Stimulated activated CD4-positive, alpha-beta T cell treated with anti-CD3 and anti-CD28 coated beads, TNF-alpha, amount 100 ng/mL, for 1 hour (primary cell): Measurements from ENCODE around the gene PTPRD.

ENCODE experiments used
- DNase-seq, 3 donors: peaks; one replicate each; pipeline ENCODE4 v3.0.0-alpha.2; 2020; ENCODE audit warnings: low read depth in 3 of 3, low spot score in 1 of 3

The PTPRD gene

DNA sequence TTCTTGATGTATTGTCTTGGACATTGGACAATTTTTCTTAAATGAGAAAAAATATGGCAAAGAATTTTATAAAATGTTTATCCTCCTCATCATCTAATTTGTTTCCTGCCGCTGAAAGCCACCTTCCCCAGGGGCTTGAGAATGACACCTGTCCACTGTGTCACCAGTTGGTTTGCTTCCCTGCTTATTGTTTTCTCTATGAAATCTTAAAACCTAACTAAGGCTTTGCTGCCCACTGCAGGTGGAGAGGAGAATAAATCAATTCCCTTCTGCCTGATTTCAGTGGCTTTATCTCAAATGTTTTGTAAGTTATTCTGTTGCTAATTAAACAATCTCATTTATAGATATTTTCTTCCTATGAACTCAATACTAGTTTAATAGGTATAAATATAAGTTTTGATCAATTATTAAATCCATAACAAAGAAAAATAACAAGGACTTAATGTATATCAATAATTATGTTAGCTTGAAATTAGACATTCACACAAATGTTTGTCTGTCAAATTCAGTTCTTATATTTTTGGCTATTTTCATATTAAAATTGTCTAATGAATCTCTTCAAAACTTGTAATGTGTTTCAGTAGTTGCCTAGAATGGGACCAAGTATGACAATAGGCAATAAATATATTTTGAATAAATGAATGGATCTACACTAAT is 822.5 kb downstream of the PTPRD start:
- no peak for DNase-seq

DNA sequence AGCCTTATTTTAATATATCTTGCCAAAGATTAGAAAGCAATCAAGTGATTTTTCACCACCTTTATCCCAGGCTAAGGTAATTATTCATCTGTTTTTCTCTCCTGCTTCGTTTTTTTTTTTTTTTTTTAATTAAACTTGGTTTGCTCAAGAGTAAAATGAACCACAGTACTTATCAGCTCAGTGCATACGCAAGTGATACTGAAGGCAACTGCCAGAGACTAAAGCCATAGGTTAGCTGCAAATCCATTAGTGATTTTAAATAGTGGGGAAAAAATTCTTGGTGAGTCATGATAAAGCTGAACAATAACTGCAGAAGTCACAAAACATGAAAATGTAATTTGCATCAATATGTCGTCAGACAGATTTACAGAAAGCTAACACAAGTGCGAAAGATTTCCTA is 829.1 kb downstream of the PTPRD start:
- no peak for DNase-seq

DNA sequence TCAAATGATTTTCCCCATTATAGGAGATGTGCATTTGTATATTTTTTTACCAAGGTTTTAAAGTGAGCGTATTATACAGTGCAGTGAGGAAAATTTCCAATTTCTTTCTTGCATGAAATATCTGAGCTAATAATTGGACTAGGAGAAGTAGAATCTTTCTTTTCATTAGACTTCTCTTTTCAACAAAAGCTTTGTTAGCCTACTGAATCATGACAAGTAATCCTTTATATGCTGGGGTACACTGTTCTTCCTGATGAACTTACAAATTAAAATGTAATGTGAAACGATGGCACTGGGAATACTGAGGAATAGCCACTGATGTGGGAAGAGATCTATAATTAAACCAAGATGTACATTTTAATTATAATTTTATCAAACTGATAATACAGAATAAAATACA is 829.6 kb downstream of the PTPRD start:
- no peak for DNase-seq

DNA sequence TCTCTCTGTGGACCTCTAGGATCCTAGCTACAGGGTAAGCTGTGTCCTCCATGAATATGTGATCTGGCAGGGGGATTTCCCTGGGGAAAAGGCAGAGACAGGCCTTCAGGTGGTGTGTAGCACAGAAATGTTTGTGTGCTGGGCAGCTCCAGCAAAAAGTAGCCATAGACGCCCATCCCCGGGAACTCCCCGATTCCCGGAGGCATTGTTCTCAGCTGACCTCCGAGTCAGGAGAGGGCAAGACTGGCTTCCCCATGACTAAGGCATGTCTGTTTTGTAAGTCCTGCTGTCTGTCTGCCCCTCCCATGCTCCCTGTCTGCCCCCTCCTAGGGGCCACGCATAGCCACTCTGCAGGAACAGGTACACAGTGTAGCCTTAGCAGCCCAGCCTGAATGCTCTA is 834.5 kb downstream of the PTPRD start:
- DNase-seq = no peak

GRCh38 chr9:9774471-9774870 is 838.3 kb downstream of the PTPRD start:
- no peak for DNase-seq

GRCh38 chr9:9771314-9771713 is 841.5 kb downstream of the PTPRD start:
- DNase-seq = no peak

- no peak for DNase-seq
Observed at GRCh38 chr9:9764821-9765220, 848.0 kb downstream of the PTPRD start.

GRCh38 chr9:9754186-9754585 is 858.6 kb downstream of the PTPRD start:
- DNase-seq = no peak

DNA sequence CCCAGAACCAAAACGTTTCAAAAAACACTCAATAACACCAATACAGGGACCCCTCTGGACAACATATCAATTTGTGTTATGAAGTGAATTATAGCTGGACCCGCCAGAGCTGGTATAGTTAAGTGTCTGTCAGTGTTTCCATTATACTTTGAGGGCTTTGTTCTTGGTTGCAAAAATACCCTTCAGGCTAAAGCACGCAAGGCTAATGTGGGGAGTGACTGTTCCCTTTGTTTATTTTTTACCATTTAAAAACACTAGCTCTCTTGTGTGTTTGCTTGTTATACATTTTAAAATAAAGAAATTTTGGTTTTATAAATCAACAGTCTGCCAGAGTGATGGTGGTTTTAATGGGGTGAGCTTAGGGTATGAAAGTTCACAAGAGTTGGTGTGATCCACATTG is 859.5 kb downstream of the PTPRD start:
- DNase-seq = no peak

- no peak for DNase-seq
Observed at GRCh38 chr9:9752722-9753121, 860.1 kb downstream of the PTPRD start.

DNA sequence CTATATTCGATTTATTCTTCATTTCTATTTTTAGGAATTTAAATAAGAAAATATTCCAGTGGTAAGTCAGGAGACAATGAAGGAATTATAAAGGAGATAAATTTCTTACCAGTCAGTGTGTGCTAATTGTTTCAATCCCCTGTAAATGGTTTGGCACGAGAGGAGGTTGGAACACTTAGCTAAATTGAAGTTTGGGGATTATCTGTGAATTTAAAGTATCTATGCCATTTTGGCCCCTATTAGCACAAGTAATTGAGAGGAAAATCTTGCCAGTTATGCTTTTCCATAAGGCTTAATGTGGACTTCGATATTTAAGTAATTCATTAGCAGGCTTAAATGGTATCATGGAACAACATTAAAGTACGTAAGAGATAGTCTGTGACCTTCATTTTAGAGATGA is 860.8 kb downstream of the PTPRD start:
- no peak for DNase-seq

- no peak for DNase-seq
Observed at GRCh38 chr9:9750719-9751118, 862.1 kb downstream of the PTPRD start.

GRCh38 chr9:9749591-9749990 is 863.2 kb downstream of the PTPRD start:
- DNase-seq = no peak

DNA sequence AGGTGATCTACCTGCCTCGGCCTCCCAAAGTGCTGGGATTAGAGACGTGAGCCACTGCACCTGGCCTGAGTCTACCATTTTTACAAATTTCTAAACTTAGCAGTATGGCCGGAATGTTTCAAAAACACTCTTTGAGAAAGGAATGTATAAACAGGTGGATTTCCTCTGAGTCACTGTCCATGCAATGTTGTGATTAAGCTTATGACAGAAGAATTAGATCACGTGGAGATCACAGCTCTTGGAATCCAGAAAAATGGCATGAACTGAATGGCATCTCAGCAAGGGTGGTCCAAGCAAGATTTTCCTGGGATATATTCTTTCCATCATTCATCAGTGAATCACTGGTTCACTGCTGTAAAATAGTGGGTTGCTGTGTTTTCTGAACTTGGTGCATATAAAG is 865.0 kb downstream of the PTPRD start:
- no peak for DNase-seq

- no peak for DNase-seq
Observed at GRCh38 chr9:9746826-9747225, 866.0 kb downstream of the PTPRD start.

GRCh38 chr9:9743822-9744221 is 869.0 kb downstream of the PTPRD start:
- no peak for DNase-seq

GRCh38 chr9:9730174-9730573 is 882.6 kb downstream of the PTPRD start:
- no peak for DNase-seq

- DNase-seq = no peak
Observed at GRCh38 chr9:9729082-9729481, 883.7 kb downstream of the PTPRD start.

DNA sequence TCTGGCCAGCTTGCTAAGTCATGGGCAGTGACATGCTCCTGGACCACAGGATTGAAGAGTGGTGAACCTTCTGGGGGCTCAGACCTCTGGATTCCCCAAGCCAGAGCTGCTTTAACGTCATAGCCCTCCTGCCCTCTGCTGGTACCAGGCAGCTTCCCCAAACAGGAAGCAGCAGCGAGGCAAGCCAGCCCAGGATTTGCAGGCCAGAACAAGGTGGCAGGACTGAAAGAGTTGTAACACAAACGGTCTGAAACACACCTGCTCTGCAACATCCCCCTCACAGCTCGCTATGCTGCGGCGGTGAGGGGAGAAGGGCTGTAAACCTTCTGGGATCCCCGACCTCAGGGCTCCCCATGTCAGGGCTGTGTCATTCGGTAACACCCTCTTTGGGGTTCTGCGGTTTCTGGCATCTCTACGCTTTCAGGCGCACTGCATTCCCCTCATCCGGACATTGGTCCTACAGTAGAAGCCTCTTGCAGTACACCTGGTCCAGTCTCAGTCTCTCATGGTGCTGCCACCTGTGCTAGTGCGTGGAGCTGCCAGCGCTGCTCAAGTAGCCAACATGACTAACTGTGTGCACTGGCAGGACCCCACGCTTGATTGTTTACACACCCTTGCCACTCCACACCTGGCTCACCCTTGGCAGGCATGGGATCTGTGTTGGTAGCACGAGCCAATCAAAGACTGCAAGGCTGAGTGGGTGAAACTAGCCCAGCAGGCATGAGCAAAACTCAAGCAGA is 893.3 kb downstream of the PTPRD start:
- no peak for DNase-seq

DNA sequence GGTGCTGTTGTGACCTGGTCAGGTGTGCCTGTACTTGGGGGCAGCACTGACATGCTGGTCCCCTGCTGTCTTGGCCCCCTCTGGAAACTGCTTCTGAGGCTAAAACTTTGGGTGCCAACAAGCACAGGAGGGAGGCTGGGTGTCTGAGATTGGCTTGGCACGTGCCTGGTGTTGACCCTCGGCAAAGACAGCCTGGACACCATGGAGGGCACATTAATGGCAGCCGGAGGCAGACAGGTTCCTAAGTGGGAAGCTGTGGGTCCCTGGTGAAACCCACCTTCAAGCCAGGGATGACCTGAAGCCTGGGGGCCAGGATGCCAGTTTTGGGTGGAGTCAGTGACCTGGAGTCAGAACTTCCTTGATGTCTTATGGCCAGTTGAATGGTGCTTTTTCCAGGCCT is 894.1 kb downstream of the PTPRD start:
- DNase-seq = no peak

GRCh38 chr9:9679433-9679832 is 933.4 kb downstream of the PTPRD start:
- no peak for DNase-seq

- no peak for DNase-seq
Observed at GRCh38 chr9:9674461-9674860, 938.3 kb downstream of the PTPRD start.

- no peak for DNase-seq
Observed at GRCh38 chr9:9670454-9670853, 942.3 kb downstream of the PTPRD start.
